SH-SY5Y (cell line): ENCODE results near the gene ABLIM2.

Experiments used
- GATA2 ChIP-seq: IDR thresholded peaks from 2 replicates; pipeline ENCODE4 v1.6.1; 2011; ENCODE audit warnings: mild to moderate bottlenecking, low read depth, low read length
- GATA3 ChIP-seq: IDR thresholded peaks from 2 replicates; pipeline ENCODE4 v1.6.1; 2011; ENCODE audit warnings: low read depth, mild to moderate bottlenecking, low read length, moderate library complexity

DNA sequence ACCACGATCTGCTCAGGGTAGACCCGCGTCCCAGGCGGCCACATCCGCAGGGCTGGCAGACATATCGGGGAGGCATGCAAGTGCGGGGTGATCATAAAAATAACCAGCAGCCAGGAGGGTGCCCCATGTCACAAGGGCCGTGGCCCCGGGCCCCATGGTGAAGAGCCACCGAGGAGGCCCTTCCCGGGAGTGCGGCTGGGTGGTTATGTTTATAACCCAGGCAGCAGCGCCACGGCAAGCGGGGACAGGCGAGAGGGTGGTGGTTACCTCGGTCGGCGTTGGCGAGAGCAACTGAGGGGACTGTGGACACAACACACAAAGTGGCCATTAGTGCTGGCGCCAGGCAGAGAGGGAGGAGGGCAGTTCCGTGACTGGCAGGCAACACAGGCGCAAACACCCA, 126.2 kb downstream of the ABLIM2 start:
- TF ChIP-seq GATA2: no peak
- no peak for TF ChIP-seq GATA3
